Activated naive CD4-positive, alpha-beta T cell treated with anti-CD3 and anti-CD28 coated beads, Interleukin-2, amount 50 U/mL, for 16 hours (primary cell): ENCODE measurements around the gene MLC1.

ENCODE experiments used
- DNase-seq: peaks from one replicate; pipeline ENCODE4 v3.0.0-alpha.2; 2020

MLC1 gene

GRCh38 chr22:50057278-50058060, 27.8 kb downstream of the MLC1 start:
- DNase-seq, result no peak

GRCh38 chr22:50056214-50056972, 28.8 kb downstream of the MLC1 start:
- DNase-seq, result no peak

GRCh38 chr22:50053861-50054260, 31.4 kb downstream of the MLC1 start:
- no peak for DNase-seq

GRCh38 chr22:50051930-50052329, 33.3 kb downstream of the MLC1 start:
- DNase-seq, result no peak

- DNase-seq, result no peak
Measured at GRCh38 chr22:50049299-50050195, 35.7 kb downstream of the MLC1 start.

DNA sequence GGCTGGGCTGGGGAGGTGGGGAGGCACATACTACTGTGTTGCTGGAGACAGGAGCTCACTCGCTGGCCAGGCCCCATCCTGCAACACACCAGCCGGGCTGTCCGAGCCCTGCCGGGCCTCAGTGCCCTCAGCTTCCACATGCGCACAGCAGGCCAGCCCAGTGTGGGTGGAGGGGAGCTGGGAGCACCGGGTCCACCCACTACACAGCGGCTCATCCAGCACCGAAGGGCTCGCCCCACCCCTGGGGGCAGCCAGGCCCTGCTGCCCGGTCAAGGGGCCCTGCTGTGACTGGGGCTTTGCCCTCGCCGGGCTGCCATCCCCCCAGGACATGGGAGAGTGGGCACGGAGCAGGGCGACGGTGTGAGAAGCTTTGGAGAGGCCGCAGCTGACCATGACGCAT, 36.4 kb downstream of the MLC1 start:
- no peak for DNase-seq

- DNase-seq, result no peak
Measured at GRCh38 chr22:50048061-50048765, 37.0 kb downstream of the MLC1 start.

GRCh38 chr22:50047346-50047745, 37.9 kb downstream of the MLC1 start:
- DNase-seq, result no peak

GRCh38 chr22:50046481-50047245, 38.6 kb downstream of the MLC1 start:
- DNase-seq, result no peak

DNA sequence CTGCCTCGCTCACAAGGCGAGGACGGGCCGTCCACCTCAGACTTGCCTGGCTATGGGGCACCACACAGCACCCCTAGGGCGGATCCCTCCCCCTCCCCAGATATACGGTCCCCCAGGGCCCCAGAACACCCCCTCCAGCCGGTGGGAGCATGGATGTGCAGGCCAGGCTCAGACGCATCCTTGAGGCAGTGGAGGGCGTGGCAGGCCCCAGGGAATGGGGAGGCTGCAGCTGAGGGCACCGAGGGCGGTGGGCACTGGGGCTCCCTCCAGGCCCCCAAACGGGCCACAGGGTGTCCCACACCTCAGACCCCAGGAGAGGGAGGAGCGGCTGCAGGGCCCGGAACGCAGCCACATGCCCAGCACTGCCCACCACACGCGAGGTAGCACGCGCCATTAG, 39.2 kb downstream of the MLC1 start:
- DNase-seq, result no peak

DNA sequence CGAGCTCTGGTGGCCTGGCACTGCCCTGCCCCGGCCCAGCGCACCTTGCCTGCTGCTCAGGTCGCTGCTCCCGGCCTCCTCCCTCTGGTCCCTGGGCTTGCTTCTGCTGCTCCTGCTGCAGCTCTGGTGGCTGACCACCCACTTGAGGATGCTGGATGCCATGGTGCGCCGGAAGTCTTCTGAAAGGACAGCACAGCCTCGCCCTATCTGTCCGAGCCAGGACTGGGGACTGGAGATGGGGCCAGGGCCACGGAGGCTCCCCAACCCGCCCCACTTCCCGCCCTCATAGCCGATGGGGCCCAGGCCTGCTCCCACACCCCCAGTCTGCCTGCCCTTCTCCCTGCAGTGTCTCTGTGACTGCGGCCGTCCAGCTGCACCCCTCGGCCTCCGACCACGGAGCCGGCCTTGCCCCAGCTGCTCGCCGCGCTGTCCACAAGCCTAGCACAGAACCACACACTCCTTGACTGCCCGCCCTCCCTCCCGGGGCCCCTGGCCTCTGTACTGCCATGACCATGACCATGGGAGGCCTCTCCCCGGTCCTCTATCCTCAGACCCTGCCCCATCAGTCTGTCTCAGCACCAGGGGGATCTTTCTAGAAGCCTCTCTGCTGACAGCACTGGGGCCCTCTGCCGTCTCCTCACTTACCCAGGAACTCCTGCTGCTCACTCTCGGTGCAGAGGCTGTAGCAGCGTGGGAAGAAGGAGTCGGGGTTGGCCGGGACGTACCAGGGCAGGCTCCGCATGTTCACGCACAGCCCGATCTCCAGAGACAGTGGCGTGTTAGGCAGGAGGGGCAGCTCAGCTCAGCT, 39.8 kb downstream of the MLC1 start:
- DNase-seq, result no peak

DNA sequence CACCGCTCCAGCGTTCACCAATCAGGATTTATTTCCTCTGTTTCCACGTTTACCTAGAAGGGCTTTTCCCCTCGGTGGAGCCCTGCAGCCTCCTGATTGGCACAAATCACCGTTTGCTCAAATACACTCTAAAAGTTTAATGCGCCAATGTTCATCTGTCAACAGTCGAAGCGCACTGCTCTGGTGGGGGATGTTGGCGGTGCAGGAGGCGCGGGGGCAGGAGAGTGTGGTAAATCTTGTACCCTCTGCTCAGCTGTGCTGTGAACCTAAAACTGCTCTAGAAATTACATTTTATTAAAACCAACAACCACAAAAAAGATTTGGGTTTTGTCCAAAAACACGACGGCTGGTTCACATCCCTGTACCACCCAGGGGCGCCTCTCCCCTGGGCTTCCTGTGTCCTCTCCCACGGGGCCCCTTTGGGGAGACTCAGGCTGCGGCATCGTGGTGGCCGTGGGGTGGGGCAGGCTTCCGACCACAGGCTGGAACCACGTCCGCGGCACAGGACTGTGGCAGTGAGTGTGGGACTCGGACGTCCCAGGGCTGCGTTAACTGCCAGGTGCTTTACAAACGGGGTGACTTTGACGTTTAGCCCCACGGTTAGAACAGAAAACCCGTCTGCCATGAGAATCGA, 40.6 kb downstream of the MLC1 start:
- DNase-seq, result no peak

DNA sequence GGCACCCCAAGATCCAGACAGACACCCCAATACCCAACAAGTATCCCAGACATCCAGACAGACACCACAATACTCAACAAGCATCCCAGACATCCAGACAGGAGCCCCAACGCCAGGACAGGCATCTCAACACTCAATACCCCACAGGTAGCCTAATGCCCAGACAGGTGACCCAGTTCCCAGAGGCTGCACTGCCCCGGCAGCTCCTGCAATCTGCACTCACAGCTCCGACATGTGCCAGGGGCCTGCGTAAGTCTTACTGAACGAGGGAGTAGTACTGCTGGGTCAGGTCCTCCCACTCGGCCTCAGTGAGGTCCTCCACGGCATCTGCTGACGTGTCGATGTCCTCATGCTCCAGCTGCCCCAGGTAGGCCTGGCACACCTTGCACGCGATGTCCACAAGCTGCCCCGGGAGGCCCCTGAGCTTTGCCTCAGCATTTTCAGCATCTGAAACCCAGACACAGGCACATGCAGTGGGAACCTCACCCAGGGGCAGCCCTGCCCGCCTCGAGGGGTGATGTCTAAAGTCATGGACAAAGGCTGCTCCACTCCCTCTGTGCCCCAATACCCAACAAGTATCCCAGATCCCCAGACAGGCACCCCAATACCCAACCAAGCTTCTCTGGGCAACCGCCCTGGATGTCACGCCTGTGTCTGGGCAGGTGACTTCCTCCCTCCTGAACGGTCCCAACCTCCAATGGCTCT, 43.7 kb downstream of the MLC1 start:
- DNase-seq, result no peak

DNA sequence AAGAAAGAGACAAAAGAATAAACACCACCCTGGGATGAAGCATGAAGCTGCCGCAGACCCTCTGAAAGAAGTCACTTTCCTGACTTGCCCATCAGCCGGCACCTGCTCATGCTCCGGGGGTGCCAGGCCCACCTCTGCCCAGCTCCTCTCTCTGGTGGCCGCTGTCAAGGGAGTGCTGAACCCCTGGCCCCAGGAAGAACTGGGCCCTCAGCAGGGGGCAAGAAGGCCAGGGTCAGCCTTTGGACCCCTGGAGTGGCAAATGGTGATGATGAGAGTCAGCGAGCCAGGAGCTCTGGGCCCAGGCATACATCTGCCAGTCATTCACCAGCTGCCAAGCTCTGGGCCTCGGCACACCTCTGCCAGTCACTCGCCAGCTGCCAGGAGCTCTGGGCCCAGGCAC, 44.5 kb downstream of the MLC1 start:
- DNase-seq, result no peak

DNA sequence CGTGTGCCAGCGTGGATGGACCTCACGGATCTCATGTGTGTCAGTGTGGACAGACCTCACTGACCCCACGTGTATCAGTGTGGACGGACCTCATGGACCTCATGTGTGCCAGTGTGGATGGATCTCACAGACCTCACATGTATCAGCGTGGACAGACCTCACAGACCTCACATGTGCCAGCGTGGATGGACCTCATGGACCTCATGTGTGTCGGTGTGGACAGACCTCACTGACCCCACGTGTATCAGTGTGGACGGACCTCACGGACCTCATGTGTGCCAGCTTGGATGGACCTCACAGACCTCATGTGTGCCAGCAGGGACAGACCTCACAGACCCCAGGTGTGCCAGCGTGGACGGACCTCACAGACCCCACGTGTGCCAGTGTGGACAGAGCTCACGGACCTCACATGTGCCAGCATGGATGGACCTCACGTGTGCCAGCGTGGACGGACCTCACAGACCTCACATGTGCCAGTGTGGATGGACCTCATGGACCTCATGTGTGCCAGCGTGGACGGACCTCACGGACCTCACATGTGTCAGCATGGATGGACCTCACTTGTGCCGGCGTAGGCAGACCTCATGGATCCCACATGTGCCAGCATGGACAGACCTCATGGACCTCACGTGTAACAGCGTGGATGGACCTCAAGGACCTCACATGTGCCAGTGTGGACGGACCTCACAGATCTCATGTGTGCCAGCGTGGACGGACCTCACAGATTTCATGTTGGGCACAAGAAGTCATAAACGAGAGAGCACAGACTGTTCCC, 45.4 kb downstream of the MLC1 start:
- DNase-seq, result no peak

DNA sequence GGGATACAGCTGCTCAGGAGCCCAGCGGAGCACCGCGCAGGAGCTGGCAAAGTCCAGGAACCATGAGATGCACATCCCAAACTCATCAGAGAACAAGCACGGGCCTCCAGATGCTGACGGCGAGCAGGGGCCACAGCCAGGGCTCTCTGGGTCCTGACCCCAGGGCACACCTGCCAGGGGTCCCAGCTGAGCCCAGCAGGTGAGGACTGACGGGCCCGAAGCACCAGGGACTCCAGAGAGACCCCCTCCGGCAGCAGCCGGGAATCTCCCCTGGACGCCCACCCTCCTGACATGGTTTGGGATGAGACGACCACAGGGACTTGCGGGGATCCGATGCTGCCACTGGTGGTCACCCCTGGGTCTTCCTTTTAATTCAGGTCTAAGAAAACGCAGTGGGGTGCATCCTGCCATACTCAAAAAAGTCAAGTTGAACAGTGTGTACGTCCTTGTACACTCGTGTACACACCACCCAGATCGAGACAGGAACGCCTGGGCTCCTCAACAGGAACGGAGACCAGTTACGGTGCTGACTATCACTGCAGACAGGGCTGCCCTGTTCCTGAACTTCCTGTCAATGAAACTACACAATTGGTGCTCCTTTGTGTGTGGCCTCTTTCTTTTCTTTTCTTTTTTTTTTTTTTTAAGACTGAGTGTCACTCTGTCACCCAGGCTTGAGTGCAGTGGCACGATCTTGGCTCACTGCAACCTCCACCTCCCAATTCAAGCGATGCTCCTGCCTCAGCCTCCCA, 49.1 kb downstream of the MLC1 start:
- no peak for DNase-seq

DNA sequence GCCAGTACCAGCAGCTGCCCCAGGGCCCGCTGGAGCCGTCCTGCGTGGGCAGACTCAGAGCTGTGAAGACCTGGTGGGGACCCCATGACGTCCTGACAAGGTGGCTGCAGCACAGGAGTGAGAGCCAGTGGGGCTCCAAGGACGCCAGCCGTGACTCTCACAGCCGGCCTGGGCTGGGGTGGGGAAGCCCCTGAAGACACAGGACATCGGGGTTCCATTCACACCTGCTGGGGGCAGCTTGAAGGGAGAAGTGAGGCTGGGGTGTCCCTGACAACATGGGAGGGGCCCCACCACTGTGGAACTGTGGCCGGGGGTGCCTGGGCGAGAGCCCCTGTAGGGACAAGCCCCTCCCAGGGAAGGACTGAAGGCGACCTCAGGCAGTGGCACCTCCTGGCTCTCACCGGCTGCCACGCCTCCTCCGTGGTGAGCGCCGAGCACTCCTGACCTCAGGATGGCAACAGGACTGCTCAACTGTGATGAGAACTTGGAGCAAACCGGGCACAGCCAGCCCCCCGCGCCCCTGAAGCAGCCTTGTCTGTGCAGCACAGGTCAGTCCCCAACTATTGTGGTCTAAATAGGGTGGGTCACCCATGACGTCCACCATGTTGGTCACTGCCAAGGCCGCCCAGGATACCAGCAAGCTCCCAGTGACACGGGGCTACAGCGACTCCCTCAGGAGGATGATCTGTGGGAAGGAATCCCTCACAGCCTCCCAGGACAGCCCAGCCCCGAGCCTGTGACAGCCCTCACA, 49.9 kb downstream of the MLC1 start:
- no peak for DNase-seq
